NB4 (cell line): Measurements from ENCODE around the gene C11orf21.
A peak's percentile ranks its signal among the peaks of the same experiment; 100 is the strongest.

ENCODE experiments used
- MYC ChIP-seq: IDR thresholded peaks from 2 replicates; pipeline ENCODE4 v1.6.1; 2011; ENCODE audit warnings: low read depth, low read length
- POLR2A ChIP-seq: IDR thresholded peaks from 2 replicates; pipeline ENCODE4 v1.6.1; 2011; ENCODE audit warnings: mild to moderate bottlenecking; ENCODE audit not compliant: insufficient read length; ENCODE audit errors: extremely low read depth
- TF ChIP-seq, protein P1 (sequence below): IDR thresholded peaks from one replicate; pipeline ENCODE4 v1.5.1; 2012; ENCODE audit warnings: low read depth, low read length
- TF ChIP-seq, protein P2 (sequence below): IDR thresholded peaks from 2 replicates; pipeline ENCODE4 v1.6.1; 2011; ENCODE audit warnings: low read depth, low read length

DNA sequence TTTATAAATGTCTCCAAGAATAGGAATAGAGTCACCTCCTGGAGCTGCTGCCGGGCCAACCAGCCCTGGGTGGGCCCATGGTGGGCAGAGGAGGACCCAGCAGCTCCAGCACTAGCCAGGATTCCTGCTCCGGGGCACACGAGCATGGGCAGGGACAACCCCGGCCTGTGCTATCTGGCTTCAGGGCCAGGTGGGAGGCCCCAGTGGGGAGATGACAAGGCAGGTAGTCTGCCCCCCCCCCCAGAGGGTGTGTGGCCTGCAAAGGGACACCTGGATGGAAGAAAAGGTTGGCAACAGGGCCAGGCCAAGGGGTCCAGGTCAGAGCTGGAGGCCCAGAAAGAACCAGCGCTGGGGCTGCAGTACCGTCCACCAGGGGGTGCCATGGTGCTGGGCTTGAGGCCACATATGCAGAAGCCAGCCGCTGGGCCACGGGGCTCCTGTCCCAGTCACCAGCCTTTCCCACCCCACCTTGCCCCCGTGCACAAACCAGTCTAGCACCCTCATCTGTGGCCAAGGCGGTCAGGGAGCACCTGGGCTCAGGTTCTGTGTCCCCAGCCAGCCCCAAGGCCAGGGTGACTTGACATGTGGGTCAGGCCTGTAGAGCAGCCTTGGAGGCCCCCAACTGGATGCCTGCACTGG, 3.5 kb upstream of the C11orf21 start:
- TF ChIP-seq POLR2A (no peak), MYC (peak; percentile 49; the same call in 1 of the 2 replicates)
- TF ChIP-seq, protein P1, sequence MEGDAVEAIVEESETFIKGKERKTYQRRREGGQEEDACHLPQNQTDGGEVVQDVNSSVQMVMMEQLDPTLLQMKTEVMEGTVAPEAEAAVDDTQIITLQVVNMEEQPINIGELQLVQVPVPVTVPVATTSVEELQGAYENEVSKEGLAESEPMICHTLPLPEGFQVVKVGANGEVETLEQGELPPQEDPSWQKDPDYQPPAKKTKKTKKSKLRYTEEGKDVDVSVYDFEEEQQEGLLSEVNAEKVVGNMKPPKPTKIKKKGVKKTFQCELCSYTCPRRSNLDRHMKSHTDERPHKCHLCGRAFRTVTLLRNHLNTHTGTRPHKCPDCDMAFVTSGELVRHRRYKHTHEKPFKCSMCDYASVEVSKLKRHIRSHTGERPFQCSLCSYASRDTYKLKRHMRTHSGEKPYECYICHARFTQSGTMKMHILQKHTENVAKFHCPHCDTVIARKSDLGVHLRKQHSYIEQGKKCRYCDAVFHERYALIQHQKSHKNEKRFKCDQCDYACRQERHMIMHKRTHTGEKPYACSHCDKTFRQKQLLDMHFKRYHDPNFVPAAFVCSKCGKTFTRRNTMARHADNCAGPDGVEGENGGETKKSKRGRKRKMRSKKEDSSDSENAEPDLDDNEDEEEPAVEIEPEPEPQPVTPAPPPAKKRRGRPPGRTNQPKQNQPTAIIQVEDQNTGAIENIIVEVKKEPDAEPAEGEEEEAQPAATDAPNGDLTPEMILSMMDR: peak; percentile 78
- TF ChIP-seq, protein P2, sequence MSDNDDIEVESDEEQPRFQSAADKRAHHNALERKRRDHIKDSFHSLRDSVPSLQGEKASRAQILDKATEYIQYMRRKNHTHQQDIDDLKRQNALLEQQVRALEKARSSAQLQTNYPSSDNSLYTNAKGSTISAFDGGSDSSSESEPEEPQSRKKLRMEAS: peak; percentile 53
